HepG2 (cell line): Measurements from ENCODE around the gene ACSM2A. TPM values are rescaled to one million over a fixed set of nuclear protein-coding genes. Genes with fewer than 3 reads are reported as not detected.

Source experiments
- ATAC-seq: fragments of 200-7000 bp; cut with Tn5 transposase; 3 replicates; pipeline ENCODE4 v1.9.1; 2020; ENCODE audit warnings: mild to moderate bottlenecking, moderate library complexity
- BruUV-seq: library from RNA; stranded (reverse); fragments of 400-500 nt; replicated peaks from 2 replicates; lab custom pipeline; 2021; lab: Mats Ljungman, UMichigan
- CTCF ChIA-PET: fragments of 300-600 bp; formaldehyde crosslinking; extraction: SDS; loops from one replicate; lab custom pipeline; 2021; ENCODE audit warnings: low total read pairs, inconsistent platforms, low intra/inter-chr PET ratio; lab: Yijun Ruan, JAX
- POLR2A ChIA-PET: fragments of 350-600 bp; sonication (Branson Sonifier 250); formaldehyde crosslinking; loops from one replicate; lab custom pipeline; 2020; ENCODE audit warnings: antibody characterized with exemption, inconsistent platforms; lab: Yijun Ruan, JAX
- DNase-seq: peaks from one replicate; pipeline ENCODE4 v3.0.0-alpha.2; 2015; ENCODE audit warnings: low spot score
- FAIRE-seq: peaks from 3 replicates; lab custom pipeline; 2011; peaks lifted over from hg19 to GRCh38; lab: Jason Lieb, UNC
- H2AFZ ChIP-seq: one replicate; pipeline ENCODE4 v1.6.1; 2011; ENCODE audit warnings: low read length, inconsistent platforms
- H3K27ac ChIP-seq: fragments of 300-600 bp; 3 replicates; pipeline ENCODE4 v1.8.0; 2011; ENCODE audit warnings: mixed run types, mild to moderate bottlenecking, mixed read lengths, low read length, inconsistent platforms; ENCODE audit not compliant: insufficient read depth; ENCODE audit errors: extremely low read length
- H3K27me3 ChIP-seq, 2 experiments: fragments of 200-600 bp in 1 of 2; 2 replicates in 1 of 2; 3 replicates in 1 of 2; pipeline versions ENCODE4 v1.6.0 to v1.8.0; 2011; ENCODE audit warnings: low read length in 2 of 2, mild to moderate bottlenecking in 2 of 2, moderate library complexity in 2 of 2, inconsistent platforms in 1 of 2; ENCODE audit not compliant: insufficient read depth in 2 of 2, control insufficient read depth in 1 of 2
- H3K36me3 ChIP-seq, 2 experiments: fragments of 200-600 bp in 1 of 2; replicated peaks in 1 of 2; 2 replicates in 1 of 2; 3 replicates in 1 of 2; pipeline versions ENCODE4 v1.5.1 to v1.8.0; 2011; ENCODE audit warnings: low read length in 2 of 2, inconsistent platforms in 1 of 2; ENCODE audit not compliant: insufficient read depth in 2 of 2, control insufficient read depth in 1 of 2
- H3K4me1 ChIP-seq: 2 replicates; pipeline ENCODE4 v1.5.1; 2012; ENCODE audit warnings: low read length, inconsistent platforms; ENCODE audit not compliant: insufficient read depth
- H3K4me2 ChIP-seq: 2 replicates; pipeline ENCODE4 v1.6.0; 2011; ENCODE audit warnings: low read depth, low read length, inconsistent platforms
- H3K4me3 ChIP-seq, 3 experiments: fragments of 200-600 bp in 1 of 3; sonication (generic), shearing (Covaris generic) in 1 of 3; replicated peaks in 1 of 3; 2 replicates each; pipeline ENCODE4 v1.5.1; 2011 to 2016; ENCODE audit warnings: low read length in 3 of 3, inconsistent platforms in 2 of 3, low read depth in 2 of 3, mild to moderate bottlenecking in 2 of 3, control low read depth in 1 of 3, mixed read lengths in 1 of 3; ENCODE audit not compliant: insufficient read depth in 1 of 3
- H3K79me2 ChIP-seq: one replicate; pipeline ENCODE4 v1.6.1; 2011; ENCODE audit warnings: low read length, inconsistent platforms; ENCODE audit not compliant: insufficient read depth
- H3K9ac ChIP-seq: 2 replicates; pipeline ENCODE4 v1.6.0; 2011; ENCODE audit warnings: mild to moderate bottlenecking, low read depth, low read length, inconsistent platforms; ENCODE audit not compliant: insufficient read depth
- H3K9me3 ChIP-seq: 2 replicates; pipeline ENCODE4 v1.5.1; 2012; ENCODE audit warnings: mild to moderate bottlenecking, low read length
- H4K20me1 ChIP-seq: 2 replicates; pipeline ENCODE4 v1.6.0; 2011; ENCODE audit warnings: inconsistent platforms, mild to moderate bottlenecking, low read length, moderate library complexity; ENCODE audit not compliant: insufficient read depth
- AGO1 ChIP-seq: fragments of 200-400 bp; formaldehyde crosslinking; IDR thresholded peaks from 2 replicates; pipeline ENCODE4 v1.6.1; 2017; ENCODE audit warnings: mild to moderate bottlenecking, low read depth, low read length, moderate library complexity; ENCODE audit not compliant: poor library complexity, severe bottlenecking
- MTA1 ChIP-seq: sonication (generic); formaldehyde crosslinking; IDR thresholded peaks from 2 replicates; pipeline ENCODE4 v1.4.0; 2020; ENCODE audit warnings: missing genetic modification reagents, mild to moderate bottlenecking, borderline replicate concordance
- PCBP1 ChIP-seq: fragments of 200-400 bp; formaldehyde crosslinking; IDR thresholded peaks from 2 replicates; pipeline ENCODE4 v1.6.1; 2017; ENCODE audit warnings: mild to moderate bottlenecking, low read depth, low read length, borderline replicate concordance
- SAFB2 ChIP-seq: sonication (generic); formaldehyde crosslinking; IDR thresholded peaks from 2 replicates; pipeline ENCODE4 v1.5.1; 2020; ENCODE audit warnings: missing genetic modification reagents, low read depth, mild to moderate bottlenecking, borderline replicate concordance
- SALL2 ChIP-seq: sonication (generic); formaldehyde crosslinking; IDR thresholded peaks from 2 replicates; pipeline ENCODE4 v1.8.1; 2023; ENCODE audit warnings: mild to moderate bottlenecking, missing genetic modification reagents, inconsistent platforms
- SP1 ChIP-seq, 2 experiments: fragments of 450-650 bp in 1 of 2; sonication (generic) in 1 of 2; formaldehyde crosslinking in 1 of 2; IDR thresholded peaks; 2 replicates each; pipeline versions ENCODE4 v1.4.0 to v1.6.1; 2016 to 2020; ENCODE audit warnings: missing genetic modification reagents in 1 of 2
- SRSF1 ChIP-seq: fragments of 200-400 bp; formaldehyde crosslinking; optimal IDR thresholded peaks from 2 replicates; pipeline ENCODE3; 2017; ENCODE audit warnings: mild to moderate bottlenecking, low read depth, low read length, moderate library complexity
- ZBTB46 ChIP-seq: sonication (generic); formaldehyde crosslinking; IDR thresholded peaks from 2 replicates; pipeline ENCODE4 v1.4.0; 2020; ENCODE audit warnings: mild to moderate bottlenecking, missing genetic modification reagents, borderline replicate concordance
- ZIK1 ChIP-seq: sonication (generic); formaldehyde crosslinking; IDR thresholded peaks from 2 replicates; pipeline ENCODE4 v1.5.0; 2020; ENCODE audit warnings: mild to moderate bottlenecking, low read depth, missing genetic modification reagents, borderline replicate concordance
- ZNF138 ChIP-seq: sonication (generic); formaldehyde crosslinking; IDR thresholded peaks from 2 replicates; pipeline ENCODE4 v1.5.0; 2020; ENCODE audit warnings: mild to moderate bottlenecking, low read depth, missing genetic modification reagents
- ZNF432 ChIP-seq: sonication (generic); formaldehyde crosslinking; IDR thresholded peaks from 2 replicates; pipeline ENCODE4 v1.5.0; 2020; ENCODE audit warnings: missing genetic modification reagents, mild to moderate bottlenecking, borderline replicate concordance
- ZNF646 ChIP-seq: sonication (generic); formaldehyde crosslinking; IDR thresholded peaks from 2 replicates; pipeline ENCODE4 v1.9.0; 2021; ENCODE audit warnings: mild to moderate bottlenecking, missing genetic modification reagents
- ZNF7 ChIP-seq: IDR thresholded peaks from 2 replicates; pipeline ENCODE4 v1.6.1; 2016; ENCODE audit warnings: missing biosample characterization, missing genetic modification reagents
- ZSCAN29 ChIP-seq: sonication (generic); formaldehyde crosslinking; conservative IDR thresholded peaks from 2 replicates; pipeline ENCODE4 v1.4.0; 2020; ENCODE audit warnings: mild to moderate bottlenecking, missing genetic modification reagents
- ZZZ3 ChIP-seq: sonication (generic); formaldehyde crosslinking; IDR thresholded peaks from 2 replicates; pipeline ENCODE4 v1.4.0; 2020; ENCODE audit warnings: missing genetic modification reagents, mild to moderate bottlenecking, borderline replicate concordance
- WGBS: methylation state at CpG from one replicate; pipeline ENCODE4 v1.1.6; 2017; ENCODE audit warnings: low lambda C conversion rate; 5-methylcytosine and 5-hydroxymethylcytosine counted together
- in situ Hi-C: cut with HindIII; loops from 2 replicates; pipeline ENCODE4 v1.10.0; 2017; ENCODE audit warnings: low pct_unique_long_range_greater_than_20kb; ENCODE audit not compliant: extremely low pct_ligation_motif_present
- intact Hi-C: fragments of 100-400 bp; cut with micrococcal nuclease; formaldehyde crosslinking; loops from one replicate; pipeline ENCODE4 v1.10.0; 2022; ENCODE audit not compliant: unreplicated experiment
- polyA plus RNA-seq, 8 experiments: library from polyadenylated mRNA; depleted of rRNA in 3 of 8; stranded (reverse) in 7 of 8; unstranded in 1 of 8; fragments of >200 nt; fragmentation: Illumina TruSeq in 4 of 8; extraction: Trizol in 4 of 8; gene quantifications; 2 replicates each; pipeline versions ENCODE4 v1.2.1 to v1.2.3, GENCODE V29; 2011 to 2016; ENCODE audit warnings: low read depth in 4 of 8, missing spikeins in 1 of 8, mixed read lengths in 1 of 8; ENCODE audit not compliant: insufficient read depth in 1 of 8
- total RNA-seq, 5 experiments: library from RNA; depleted of rRNA; stranded (reverse); fragments of >200 nt; fragmentation: Illumina TruSeq; extraction: Trizol; gene quantifications; 2 replicates each; pipeline ENCODE4 v1.2.3, GENCODE V29; 2016; ENCODE audit warnings: low read depth in 1 of 5

ACSM2A gene
- total and polyA plus RNA-seq, 2 of the 13 experiments (the other 11 are each of a cell fraction or from before 2014, with no cell fraction given), result 11.4 to 16.3 TPM

GRCh38 chr16:20424129-20424866, 27.0 kb upstream of the ACSM2A start:
- no peak overlapping the region for H3K4me3 ChIP-seq
- no peaks in the 10 kb centered on the region for H3K79me2 ChIP-seq
- POLR2A ChIA-PET, result interaction anchor here (0.7 to 1.4 kb wide), 3 partner anchors 15 to 253 kb away, joined by 3 to 8 read pairs (median 3); partner anchors contain the start of gene ACSM5
- peak overlapping the region; percentile 71 for H3K27ac ChIP-seq
- CTCF ChIA-PET, result no interaction called here
- H3K9ac ChIP-seq, result no peak overlapping the region
- H3K36me3 ChIP-seq, result no peaks in the 10 kb centered on the region
- BruUV-seq, result no TSS peak
- FAIRE-seq, result peak; percentile 66
- H3K4me1 ChIP-seq, result peaks cover 58% of the 10 kb centered on the region
- H3K4me2 ChIP-seq, result peak overlapping the region; percentile 36
- 2% methylated on average over 2 of the region's 2 CpGs for WGBS
- ATAC-seq, result peak; percentile 88
- H4K20me1 ChIP-seq, result no peaks in the 10 kb centered on the region
- in situ Hi-C loops (no loop called here), intact Hi-C loops (loop anchor here (10.0 kb wide), 1 partner anchor 1319 kb away; no protein-coding TSS in a partner anchor)
- peak; percentile 88 for DNase-seq
- H3K27me3 ChIP-seq, result no peaks in the 10 kb centered on the region
- H2AFZ ChIP-seq, result no peak overlapping the region
- no peaks in the 10 kb centered on the region for H3K9me3 ChIP-seq
- TF ChIP-seq SP1 (IDR thresholded peaks at IDR 0.05), result no peak
- TF ChIP-seq SP1 (CRISPR knock-in tag; IDR thresholded peaks at IDR 0.05), result 0 out of 2 replicates have a peak, but pooled peaks have one; percentile 30
- TF ChIP-seq ZZZ3 (CRISPR knock-in tag), result no peak
- TF ChIP-seq PCBP1, result no peak
- no peak for TF ChIP-seq SALL2
- no peak; the same call in 1 of the 2 replicates for TF ChIP-seq MTA1 (CRISPR knock-in tag)
- peak; percentile 76; the same call in 1 of the 2 replicates for TF ChIP-seq ZSCAN29 (CRISPR knock-in tag)
- TF ChIP-seq ZNF138, result no peak
- TF ChIP-seq ZNF7 (CRISPR knock-in tag), result no peak
- TF ChIP-seq ZNF646 (CRISPR knock-in tag), result no peak; the same call in 1 of the 2 replicates
- TF ChIP-seq SRSF1, result no peak
- TF ChIP-seq ZIK1, result no peak
- TF ChIP-seq ZNF432, result no peak
- no peak for TF ChIP-seq SAFB2 (CRISPR knock-in tag)
- TF ChIP-seq AGO1, result no peak
- no peak for TF ChIP-seq ZBTB46 (CRISPR knock-in tag)
